Renal cortex interstitium (tissue), 11 donors: ENCODE measurements around the gene CH25H. TPM values are rescaled to one million over a fixed set of nuclear protein-coding genes. Genes with fewer than 3 reads are reported as not detected.
"Not testable (repeated sequence)": the region's sequence is repeated elsewhere in the genome, so short reads cannot be mapped to it uniquely, and the experiment has no call there.

Experiments used
- DNase-seq, 11 donors: peaks; one replicate each; pipeline ENCODE4 v3.0.0-alpha.2; 2013; ENCODE audit warnings: low read depth in 9 of 11, low spot score in 4 of 11; ENCODE audit errors: extremely low read depth in 1 of 11
- polyA plus RNA-seq, 3 donors: library from polyadenylated mRNA; unstranded; fragments of 120-200 nt; gene quantifications; one replicate each; pipeline ENCODE4 v1.2.1, GENCODE V29; 2013; ENCODE audit not compliant: insufficient read length in 3 of 3

Gene CH25H
- polyA plus RNA-seq, 3 donors, result 0.20 to 0.23 (median 0.22) TPM

- DNase-seq, result peak in 1 of 11 donors; percentile 4
Measured at GRCh38 chr10:89206402-89207180, 526 bp downstream of the CH25H start.

- no peak for DNase-seq
Measured at GRCh38 chr10:89204621-89205185, 2.4 kb downstream of the CH25H start.

- no peak for DNase-seq
Measured at GRCh38 chr10:89203237-89203636, 3.9 kb downstream of the CH25H start.

GRCh38 chr10:89202033-89202425 lies 5.1 kb downstream of the CH25H start:
- DNase-seq, result no peak

GRCh38 chr10:89201345-89202032 lies 5.6 kb downstream of the CH25H start:
- DNase-seq, result no peak

GRCh38 chr10:89197473-89197872 lies 9.6 kb downstream of the CH25H start:
- no peak for DNase-seq

- not testable (repeated sequence) for DNase-seq
Measured at GRCh38 chr10:89191301-89191700, 15.8 kb downstream of the CH25H start.

GRCh38 chr10:89189211-89189734 lies 17.8 kb downstream of the CH25H start:
- DNase-seq, result no peak

GRCh38 chr10:89185658-89186057 lies 21.5 kb downstream of the CH25H start:
- DNase-seq, result no peak

- no peak for DNase-seq
Measured at GRCh38 chr10:89184638-89185037, 22.5 kb downstream of the CH25H start.

GRCh38 chr10:89183571-89183970 lies 23.5 kb downstream of the CH25H start:
- no peak for DNase-seq

- no peak for DNase-seq
Measured at GRCh38 chr10:89182894-89183293, 24.2 kb downstream of the CH25H start.

GRCh38 chr10:89175816-89176215 lies 31.3 kb downstream of the CH25H start:
- DNase-seq, result no peak

GRCh38 chr10:89173075-89173474 lies 34.0 kb downstream of the CH25H start:
- DNase-seq, result no peak

- no peak for DNase-seq
Measured at GRCh38 chr10:89171996-89172395, 35.1 kb downstream of the CH25H start.

GRCh38 chr10:89171263-89171872 lies 35.7 kb downstream of the CH25H start:
- no peak for DNase-seq

GRCh38 chr10:89168354-89168900 lies 38.7 kb downstream of the CH25H start:
- not testable (repeated sequence) for DNase-seq

- no peak for DNase-seq
Measured at GRCh38 chr10:89167915-89168314, 39.2 kb downstream of the CH25H start.

- no peak for DNase-seq
Measured at GRCh38 chr10:89165923-89166322, 41.2 kb downstream of the CH25H start.
